Renal cortical epithelial cell (primary cell): ENCODE data around the gene GDF2. TPM values are rescaled to one million over a fixed set of nuclear protein-coding genes. Genes with fewer than 3 reads are reported as not detected.

ENCODE experiments used
- DNase-seq: peaks from one replicate; pipeline ENCODE4 v3.0.0-alpha.2; 2011; ENCODE audit warnings: low read depth
- total RNA-seq: library from RNA; depleted of rRNA; stranded (reverse); fragments of >200 nt; gene quantifications from 2 replicates; pipeline ENCODE4 v1.2.3, GENCODE V29; 2014

The GDF2 gene
- total RNA-seq, 1 donor from 2014 or later, result not detected

DNA sequence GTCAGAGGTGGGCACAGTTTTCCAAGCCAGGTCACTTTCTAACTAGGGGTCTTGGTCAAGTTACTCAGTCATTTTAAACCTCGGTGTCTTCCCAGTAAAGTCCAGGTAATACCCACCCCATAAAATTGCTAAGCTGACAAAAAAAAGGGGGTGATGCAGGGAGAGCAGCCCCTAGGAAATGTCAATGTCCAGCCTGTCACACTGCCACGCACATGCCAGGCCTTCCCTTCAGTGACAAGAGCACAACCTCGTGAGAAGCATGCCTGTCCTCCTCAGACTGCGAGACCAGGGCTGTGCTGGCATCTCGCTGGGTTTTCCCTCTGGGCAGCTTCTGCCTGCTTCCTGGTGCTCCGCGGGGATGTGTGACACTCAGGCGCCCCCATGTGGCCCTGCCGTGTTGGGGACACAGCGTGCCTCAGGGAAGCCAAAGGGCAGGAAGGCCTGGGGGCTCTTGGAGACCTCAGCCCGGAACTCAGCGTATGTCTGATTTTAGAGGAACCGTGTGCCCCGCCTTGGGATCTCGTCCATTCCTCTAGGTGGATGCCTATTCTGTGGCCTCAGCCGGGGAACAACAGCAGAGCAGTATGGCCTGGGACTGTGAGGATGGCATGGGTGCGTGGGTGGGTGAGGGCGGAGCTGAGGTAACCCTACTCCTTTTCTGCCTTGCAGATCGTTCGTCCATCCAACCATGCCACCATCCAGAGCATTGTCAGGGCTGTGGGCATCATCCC is 10.2 kb upstream of the GDF2 start:
- peak; percentile 30 for DNase-seq

DNA sequence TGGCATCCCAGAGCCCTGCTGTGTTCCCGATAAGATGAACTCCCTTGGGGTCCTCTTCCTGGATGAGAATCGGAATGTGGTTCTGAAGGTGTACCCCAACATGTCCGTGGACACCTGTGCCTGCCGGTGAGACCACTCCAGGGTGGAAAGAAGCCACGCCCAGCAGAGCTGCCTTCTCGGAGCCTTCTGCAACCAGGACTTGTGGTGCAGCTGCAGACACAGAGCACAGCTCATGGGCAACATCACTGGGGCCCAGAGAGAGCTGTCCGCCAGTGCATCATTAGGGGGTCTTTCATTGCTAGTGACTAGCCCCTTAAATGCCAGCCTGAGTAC is 9.6 kb upstream of the GDF2 start:
- no peak for DNase-seq

- DNase-seq, result no peak
Observed at GRCh38 chr10:47314416-47314970, 7.8 kb upstream of the GDF2 start.

DNA sequence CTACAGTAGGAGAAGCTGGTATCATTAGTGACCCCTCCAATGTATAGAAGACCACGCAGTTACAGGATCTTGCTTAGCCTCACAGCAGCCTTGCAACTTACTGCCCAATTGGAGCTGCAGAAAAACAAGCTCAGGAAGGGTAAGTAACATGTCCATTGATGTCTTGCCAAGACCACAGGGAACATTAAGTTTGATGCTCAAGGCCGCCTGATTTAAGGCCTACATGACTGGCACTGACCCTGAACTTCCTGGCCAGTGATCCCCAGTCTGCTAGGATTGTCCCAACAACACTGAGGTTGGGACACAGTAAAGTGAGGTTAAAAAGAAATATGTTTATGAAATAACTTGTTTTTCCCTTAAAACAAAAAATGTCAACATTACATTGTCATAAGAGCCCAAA is 6.8 kb upstream of the GDF2 start:
- DNase-seq, result no peak

DNA sequence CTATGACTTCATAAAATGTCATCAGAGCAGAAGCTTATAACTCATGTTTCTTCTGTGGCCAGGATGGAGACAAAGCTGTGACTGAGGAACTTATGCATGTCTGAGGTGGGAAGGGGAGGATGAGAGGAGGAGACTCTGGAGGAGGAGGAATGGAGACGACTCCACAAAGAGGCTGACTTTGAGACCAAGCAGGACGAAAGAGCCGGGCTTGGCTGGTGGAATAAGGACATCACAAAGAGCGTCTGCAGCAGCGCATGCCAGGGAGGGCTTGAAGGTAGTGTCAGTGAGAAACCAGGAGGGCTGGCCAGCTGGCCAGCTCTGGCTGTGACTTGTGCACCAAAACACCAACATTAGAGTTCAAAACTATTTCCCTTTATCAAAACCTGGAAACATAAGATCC is 6.1 kb upstream of the GDF2 start:
- DNase-seq, result no peak

DNA sequence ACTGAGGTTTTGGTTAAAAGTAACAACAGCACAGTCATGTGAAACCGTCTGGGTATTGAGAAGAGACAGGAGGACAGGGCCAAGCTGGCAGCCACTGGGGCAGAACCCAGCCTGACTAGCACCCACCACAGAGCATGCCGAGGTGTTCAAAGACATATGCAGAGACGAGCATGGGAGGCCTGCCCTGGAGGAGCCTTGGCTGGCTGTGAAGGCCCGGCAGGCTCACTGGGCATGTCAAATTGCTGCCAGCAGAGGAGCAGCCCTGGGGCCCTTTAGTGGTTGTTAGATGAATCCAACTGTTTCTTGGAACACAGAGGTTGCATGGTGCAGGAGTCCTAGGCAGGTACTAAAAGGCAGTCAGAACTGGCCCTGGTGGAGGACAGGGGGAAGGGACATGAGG is 5.0 kb upstream of the GDF2 start:
- DNase-seq, result no peak

- DNase-seq, result no peak
Observed at GRCh38 chr10:47318706-47319105, 3.5 kb upstream of the GDF2 start.

- no peak for DNase-seq
Observed at GRCh38 chr10:47319784-47320183, 2.5 kb upstream of the GDF2 start.

- no peak for DNase-seq
Observed at GRCh38 chr10:47320812-47321211, 1.4 kb upstream of the GDF2 start.

GRCh38 chr10:47321521-47322195 is 596 bp upstream of the GDF2 start:
- DNase-seq, result no peak

- no peak for DNase-seq
Observed at GRCh38 chr10:47323087-47323486, 833 bp downstream of the GDF2 start.

DNA sequence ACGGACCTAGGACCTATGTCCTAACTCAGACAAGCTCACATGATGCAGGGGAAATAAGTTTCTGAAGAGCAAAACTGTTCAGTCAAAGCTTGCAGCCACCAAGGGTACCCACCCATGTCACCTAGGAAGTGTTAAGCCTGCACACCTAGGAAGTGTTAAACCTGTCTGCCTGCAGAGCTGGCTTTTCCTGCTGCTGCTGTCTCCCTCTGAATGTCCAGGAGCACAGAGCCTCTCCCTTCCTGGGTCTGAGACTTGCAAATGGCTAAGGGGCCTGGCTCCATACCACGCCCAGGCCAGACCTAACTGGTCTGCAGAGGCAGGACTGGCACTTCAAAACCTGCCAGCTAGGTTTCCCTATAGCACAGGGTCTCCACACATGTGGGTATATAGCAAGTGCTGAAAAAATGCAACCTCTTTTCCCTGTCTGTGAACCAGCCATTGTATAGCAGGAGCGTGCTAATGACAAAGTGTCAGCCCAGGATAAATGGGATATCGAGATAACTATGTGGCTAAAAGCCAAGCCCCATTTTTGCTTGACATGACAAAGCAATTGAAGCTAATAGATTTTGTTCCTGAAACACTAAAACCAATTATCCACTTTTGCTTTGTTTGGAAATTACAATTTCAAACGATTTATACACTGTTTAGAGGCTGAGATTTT is 1.5 kb downstream of the GDF2 start:
- no peak for DNase-seq

GRCh38 chr10:47325303-47326291 is 3.3 kb downstream of the GDF2 start:
- no peak for DNase-seq

DNA sequence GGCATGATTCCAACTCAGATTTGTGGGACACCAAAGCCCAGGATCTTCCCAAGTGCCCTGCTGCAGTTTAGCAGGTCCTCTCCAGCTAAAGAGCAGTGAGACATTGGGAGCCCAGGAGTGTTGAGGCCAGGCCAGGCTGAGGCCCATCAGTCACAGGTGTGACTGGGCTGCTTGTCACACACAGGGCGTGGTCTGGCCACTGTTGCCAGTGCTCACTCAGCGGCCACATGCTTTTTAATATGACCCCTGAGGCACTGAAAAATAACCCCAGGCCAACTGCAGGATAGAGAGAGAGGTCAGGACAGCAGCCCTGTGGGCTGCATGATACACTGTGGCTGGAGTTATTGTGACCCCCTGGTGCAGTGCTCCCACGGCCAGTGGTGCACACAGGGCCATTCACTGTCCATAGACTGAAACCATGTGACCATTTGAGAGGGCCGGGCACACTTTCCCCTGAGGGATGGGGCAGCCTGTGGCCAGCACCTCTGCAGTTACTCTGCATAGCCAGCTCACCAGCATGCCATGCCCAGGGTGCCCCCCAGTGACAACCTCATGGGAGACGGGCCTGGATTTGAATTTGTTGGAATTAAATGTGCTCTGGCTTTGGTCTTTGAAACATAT is 4.2 kb downstream of the GDF2 start:
- DNase-seq, result no peak

DNA sequence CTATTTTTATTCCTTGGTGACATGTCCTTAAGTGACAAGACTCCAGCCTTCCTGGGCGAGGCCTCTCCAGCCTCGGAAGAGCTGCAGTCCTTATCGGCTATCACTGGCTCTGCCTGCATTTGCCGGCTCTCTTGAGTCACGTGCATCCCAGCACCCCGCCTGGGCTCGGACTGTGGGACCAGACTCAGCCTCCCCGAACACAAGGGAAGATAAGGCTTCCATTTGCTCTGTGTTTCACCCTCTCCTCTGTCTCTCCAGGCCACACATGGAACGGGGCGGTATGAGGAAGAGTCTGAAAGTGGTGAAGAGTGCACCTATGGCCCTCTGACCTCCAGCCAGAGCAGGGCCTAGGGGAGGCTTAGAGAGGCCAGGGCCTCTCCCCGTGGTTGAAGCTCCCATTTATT is 4.7 kb downstream of the GDF2 start:
- no peak for DNase-seq

DNA sequence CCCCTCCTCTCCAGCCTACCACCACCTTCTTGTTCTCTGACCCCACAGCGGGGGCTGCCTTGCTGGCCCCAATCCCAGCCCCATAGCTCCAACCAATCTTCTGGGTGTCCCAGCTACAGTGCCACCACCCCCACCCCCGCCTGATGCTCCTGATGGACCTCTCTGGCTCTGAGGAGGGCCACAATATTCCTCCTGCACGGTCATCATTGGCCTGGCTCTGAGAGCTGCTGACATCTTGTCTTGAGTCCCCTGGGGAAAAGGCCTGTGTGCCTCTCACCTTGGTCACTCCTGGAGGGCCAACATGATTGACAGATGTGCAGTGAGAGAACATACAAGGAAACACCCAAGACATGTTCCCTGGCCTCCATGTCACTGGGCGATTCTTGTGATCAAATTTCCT is 7.6 kb downstream of the GDF2 start:
- no peak for DNase-seq

DNA sequence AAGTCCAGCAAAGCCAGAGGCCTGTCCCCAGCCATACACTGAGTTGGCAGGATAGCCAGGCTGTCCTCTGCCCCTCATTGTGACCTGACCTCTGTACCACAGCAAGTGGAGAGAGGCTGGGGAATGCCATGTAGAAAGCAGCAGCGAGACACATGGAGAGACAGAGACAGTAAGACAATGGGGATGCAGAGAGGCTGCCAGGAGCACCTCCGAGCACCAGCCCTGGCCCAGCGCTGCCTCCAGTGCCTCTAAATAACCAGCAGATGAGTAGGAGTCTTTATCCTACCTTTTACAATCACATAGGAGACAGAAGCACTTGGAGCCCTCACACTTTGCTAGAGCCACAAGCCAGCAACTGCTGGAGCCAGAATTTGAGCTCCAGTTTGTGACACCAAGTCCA is 8.1 kb downstream of the GDF2 start:
- DNase-seq, result no peak

- no peak for DNase-seq
Observed at GRCh38 chr10:47330804-47331203, 8.6 kb downstream of the GDF2 start.

DNA sequence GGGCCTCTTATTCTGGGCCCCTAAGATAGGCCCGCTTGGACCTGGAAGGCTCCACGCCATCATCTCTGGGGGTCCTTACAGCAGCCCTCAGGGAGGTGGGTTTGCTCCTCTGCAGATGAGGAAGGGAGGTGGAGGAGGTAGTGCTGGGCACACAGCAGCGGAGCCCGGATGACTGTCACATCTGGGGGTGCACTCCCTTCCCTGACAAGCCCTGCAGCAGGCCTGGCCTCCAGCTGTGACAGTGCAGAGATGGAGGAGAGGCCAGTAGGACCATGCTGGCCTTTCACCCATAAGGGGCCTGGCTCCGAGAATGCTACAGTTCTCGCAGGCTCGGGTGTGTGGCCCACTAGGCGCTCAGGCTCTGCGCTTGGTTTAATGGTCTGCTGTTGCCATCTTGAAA is 9.2 kb downstream of the GDF2 start:
- no peak for DNase-seq

DNA sequence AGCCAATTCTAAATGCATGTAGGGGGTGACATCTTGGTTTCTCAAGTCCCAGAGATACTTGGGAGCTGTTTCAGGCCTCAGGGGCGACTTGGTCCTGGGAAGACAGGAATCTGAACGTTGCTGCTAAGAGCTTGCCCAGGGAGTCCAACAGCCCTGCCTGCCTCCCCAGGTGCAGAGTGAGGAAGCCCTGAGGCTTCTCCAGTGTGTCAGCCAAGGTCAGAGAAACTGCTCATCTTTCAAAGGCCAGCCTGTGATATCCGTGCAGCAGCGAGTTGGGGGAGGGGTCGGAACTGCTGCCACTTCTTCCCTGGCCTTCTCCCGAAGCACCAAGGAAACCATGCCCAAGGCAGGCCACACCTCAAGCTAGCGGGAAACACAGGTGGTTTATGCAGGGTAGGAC is 9.7 kb downstream of the GDF2 start:
- DNase-seq, result no peak

DNA sequence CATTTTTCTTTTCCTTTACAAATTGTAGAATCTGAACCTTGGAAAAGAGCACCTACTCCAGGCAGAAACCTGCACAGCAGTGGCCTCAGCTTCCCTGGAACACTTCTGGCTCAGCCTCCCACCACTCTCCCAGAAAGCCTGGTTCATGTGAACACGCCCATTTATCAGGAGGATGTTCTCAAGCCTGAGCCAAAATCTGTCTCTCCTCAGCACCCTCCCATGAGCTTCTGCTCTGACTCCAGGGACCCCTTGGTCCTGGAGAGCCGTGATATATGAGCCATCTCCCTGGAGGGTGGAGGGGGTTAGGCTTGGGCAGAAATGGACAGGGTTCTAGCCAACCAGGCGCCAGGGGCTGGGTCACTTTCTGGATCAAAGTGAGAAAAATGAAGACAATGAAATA is 10.1 kb downstream of the GDF2 start:
- no peak for DNase-seq
